Right lobe of liver (tissue), 4 donors: ENCODE measurements around the gene VPS35.

Experiments
- POLR2A ChIP-seq: fragments of 450-650 bp; IDR thresholded peaks from one replicate; pipeline ENCODE4 v1.6.1; 2017; ENCODE audit warnings: antibody characterized with exemption, mild to moderate bottlenecking
- TF ChIP-seq, protein P1 (sequence below), 4 donors: fragments of 200-600 bp in 3 of 4; fragments of 450-650 bp in 1 of 4; IDR thresholded peaks; one replicate each; pipeline versions ENCODE4 v1.5.1 to v1.8.0; 2016 to 2022; ENCODE audit warnings: antibody characterized with exemption in 4 of 4, mild to moderate bottlenecking in 2 of 4
- donor health status: DM: no; HTN: no; CAD: no.
- donor health status: DM: no; HTN: no; CAD: no.
- donor health status: DM: no; HTN: yes; CAD: no.

DNA sequence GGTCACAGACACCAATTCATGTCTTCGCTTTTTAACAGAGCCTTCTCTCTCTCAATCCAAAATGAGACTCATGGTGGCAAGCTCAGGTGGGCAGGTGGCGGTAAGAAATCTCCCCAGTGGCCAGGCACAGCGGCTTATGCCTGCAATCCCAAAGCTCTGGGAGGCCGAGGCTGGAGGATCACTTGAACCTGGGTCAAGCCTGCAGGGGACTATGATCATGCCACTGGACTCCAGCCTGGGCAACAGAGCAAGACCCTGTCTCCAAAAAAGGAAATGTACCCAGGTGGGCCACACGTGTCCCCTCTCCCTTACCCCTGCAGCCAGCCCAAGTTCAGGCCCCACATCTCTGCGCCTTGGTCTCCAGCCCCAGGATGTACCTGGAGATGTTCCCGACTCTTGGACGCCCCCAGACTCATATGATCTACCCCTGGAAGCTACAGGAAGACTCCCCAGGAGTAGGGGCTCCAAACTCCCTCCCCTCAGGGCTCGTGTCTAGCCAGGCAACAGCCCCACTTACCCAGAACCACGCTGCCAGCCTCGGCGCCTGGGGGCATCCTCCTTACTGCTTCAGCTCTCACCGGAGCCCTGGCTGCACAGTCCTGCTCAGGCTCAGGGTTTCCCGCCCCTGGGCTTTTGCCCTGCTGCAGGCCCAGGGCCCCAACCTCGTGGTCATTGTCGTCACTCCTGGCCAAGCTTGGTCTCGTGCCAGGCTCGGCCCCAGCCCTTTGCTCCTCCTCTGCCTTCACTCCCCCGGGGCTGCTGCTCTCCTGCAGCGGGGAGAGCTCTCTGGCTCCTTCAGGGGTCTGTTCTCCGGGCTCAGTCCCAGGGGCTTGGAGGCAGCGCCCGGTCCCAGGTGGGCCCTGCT lies 42.9 kb upstream of the VPS35 start:
- TF ChIP-seq, protein P1, sequence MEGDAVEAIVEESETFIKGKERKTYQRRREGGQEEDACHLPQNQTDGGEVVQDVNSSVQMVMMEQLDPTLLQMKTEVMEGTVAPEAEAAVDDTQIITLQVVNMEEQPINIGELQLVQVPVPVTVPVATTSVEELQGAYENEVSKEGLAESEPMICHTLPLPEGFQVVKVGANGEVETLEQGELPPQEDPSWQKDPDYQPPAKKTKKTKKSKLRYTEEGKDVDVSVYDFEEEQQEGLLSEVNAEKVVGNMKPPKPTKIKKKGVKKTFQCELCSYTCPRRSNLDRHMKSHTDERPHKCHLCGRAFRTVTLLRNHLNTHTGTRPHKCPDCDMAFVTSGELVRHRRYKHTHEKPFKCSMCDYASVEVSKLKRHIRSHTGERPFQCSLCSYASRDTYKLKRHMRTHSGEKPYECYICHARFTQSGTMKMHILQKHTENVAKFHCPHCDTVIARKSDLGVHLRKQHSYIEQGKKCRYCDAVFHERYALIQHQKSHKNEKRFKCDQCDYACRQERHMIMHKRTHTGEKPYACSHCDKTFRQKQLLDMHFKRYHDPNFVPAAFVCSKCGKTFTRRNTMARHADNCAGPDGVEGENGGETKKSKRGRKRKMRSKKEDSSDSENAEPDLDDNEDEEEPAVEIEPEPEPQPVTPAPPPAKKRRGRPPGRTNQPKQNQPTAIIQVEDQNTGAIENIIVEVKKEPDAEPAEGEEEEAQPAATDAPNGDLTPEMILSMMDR (IDR thresholded peaks at IDR 0.05) = no peak
- TF ChIP-seq POLR2A = no peak
